Stimulated activated CD4-positive, alpha-beta T cell treated with anti-CD3 and anti-CD28 coated beads, TNF-alpha, amount 100 ng/mL, for 24 hours (primary cell): Measurements from ENCODE around the gene FGR.
"Not testable (repeated sequence)": the region's sequence is repeated elsewhere in the genome, so short reads cannot be mapped to it uniquely, and the experiment has no call there.

ENCODE experiments used
- DNase-seq, 3 experiments: peaks; one replicate each; pipeline ENCODE4 v3.0.0-alpha.2; 2020; ENCODE audit warnings: low read depth in 3 of 3

Gene FGR

DNA sequence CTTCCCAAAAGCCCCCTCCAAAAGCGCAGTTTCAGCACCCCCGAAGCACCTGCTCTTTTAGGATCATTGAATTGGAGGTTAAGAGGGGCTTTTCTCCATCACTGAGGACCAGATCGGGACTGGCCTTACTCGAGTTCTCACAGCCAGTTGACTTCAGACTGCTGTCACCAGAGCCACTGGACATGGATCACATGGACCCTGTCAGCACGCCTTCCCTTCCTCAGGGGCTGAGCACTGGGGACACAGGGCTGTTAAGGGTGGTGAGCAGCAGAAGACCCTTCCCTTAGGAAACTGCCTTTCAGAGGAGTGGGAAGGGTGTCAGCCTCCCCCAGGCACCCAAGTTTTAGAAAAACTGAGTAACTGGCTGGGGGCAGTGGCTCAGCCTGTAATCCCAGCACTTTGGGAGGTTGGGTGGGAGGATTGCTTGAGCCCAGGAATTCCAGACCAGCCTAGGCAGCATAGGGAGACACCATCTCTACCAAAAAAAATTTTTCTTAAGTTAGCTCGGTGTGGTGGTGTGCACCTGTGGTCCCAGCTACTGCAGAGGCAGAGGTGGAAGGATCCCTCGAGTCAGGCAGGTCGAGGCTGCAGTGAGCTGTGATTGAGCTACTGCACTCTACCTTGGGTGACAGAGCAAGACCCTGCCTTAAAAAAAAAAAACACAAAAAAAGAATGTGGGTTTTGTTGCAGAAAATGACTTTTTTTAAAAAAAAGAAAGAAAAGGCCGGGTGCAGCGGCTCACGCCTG lies 584 bp upstream of the FGR start:
- no peak for DNase-seq

- peak in 1 of 3 experiments; percentile 24 for DNase-seq
Observed at GRCh38 chr1:27634177-27634984, 604 bp downstream of the FGR start.

DNA sequence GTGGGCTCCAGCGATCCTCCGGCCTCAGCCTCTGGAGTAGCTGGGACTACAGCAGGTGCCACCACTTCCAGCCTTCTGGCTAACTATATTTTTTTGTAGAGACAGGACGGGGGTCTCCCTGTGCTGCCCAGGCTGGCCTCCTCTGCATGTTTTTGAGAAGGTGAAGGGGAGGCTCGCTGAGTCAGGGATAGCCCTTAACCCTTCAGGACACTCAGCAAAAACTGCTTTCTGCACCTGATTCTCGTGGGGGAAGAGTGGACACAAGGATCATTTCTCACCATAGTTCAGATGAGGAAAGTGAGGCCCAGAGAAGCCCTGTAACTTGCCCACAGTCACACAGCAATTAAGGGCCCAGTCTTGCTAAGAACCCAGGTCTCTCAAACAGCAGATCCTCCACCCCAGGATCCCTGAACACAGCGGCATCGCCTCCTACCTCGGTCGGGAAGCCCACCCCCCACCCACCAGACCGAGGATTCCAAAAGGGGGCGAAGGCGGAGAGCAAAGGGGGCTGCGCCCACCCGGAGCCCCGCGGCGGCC lies 1.3 kb downstream of the FGR start:
- DNase-seq, result no peak

DNA sequence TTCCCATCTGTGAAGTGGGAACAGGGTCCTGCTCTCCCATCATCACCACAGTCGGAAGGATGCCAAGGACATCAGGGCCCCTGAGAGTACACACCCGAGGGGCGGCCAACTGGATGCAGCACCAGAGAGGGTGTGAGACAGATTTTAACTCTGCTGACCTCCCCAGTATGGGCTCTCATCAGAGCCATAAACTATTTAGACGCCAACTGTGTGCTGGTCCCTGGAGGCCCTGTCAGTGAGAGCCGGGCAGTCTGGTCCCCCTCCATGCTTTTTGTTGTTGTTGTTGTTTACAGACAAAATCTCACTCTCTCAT lies 1.7 kb downstream of the FGR start:
- no peak for DNase-seq

- peak in 2 of 3 experiments; percentile 34 to 67 for DNase-seq
Observed at GRCh38 chr1:27632387-27633297, 2.3 kb downstream of the FGR start.

DNA sequence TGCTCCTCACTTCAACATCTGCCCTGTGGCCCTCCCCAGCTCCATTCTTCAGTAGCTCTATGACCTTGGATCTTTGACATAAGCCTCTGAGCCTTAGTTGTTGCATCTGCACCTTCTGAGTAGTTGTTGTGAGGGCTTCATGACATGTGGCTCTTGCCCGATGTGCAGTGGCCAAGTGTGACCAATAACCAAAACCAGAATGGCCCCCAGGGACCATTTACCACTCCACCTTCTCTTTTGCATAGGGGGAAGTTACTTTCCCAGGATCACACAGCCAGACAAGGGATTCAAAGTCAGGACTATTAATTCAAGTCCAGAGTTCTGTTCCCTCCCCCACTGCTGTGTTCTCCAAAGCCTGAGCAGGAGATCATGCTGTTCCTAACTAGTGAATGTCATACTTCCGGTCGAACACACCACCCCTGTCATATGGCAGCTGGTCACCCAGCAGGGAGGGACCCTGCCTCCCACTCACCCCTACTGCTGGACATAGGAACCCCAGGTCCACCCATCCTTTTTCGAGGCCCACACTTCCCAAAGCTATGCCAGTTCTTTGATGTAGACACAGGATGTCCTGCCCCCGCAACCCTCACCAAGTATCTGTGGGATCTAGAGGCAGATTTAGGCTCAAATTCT lies 4.0 kb downstream of the FGR start:
- DNase-seq, result no peak

- no peak for DNase-seq
Observed at GRCh38 chr1:27628712-27629111, 6.3 kb downstream of the FGR start.

DNA sequence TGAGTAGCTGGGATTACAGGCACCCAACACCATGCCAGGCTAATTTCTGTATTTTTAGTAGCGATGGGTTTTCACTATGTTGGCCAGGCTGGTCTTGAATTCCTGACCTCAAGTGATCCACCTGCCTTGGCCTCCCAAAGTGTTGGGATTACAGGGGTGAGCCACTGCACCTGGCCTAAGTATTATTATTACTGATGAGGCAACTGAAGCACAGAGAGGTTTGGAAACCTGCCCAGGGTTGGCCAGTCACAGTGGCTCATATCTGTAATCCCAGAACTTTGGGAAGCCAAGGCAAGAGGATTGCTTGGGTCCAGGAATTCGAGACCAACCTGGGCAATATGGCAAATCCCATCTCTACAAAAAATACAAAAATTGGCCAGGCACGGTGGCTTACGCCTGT lies 7.3 kb downstream of the FGR start:
- DNase-seq, result not testable (repeated sequence)

DNA sequence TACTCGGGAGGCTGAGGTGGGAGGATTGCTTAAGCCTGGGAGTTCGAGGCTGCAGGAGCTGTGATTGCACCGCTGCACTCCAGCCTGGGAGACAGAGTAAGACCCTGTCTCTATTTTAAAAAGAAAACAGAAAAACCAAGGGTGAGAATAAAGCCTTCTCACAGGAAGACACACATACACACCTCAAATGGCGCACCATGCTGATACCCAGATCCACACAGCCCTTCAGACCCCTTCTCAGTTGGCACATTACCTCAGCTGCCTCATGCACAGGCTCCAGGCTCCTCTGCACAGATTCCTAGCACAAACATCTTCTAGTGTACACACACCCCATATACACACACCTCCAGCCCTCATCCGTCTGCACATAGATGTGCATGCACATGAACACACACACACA lies 7.9 kb downstream of the FGR start:
- no peak for DNase-seq

DNA sequence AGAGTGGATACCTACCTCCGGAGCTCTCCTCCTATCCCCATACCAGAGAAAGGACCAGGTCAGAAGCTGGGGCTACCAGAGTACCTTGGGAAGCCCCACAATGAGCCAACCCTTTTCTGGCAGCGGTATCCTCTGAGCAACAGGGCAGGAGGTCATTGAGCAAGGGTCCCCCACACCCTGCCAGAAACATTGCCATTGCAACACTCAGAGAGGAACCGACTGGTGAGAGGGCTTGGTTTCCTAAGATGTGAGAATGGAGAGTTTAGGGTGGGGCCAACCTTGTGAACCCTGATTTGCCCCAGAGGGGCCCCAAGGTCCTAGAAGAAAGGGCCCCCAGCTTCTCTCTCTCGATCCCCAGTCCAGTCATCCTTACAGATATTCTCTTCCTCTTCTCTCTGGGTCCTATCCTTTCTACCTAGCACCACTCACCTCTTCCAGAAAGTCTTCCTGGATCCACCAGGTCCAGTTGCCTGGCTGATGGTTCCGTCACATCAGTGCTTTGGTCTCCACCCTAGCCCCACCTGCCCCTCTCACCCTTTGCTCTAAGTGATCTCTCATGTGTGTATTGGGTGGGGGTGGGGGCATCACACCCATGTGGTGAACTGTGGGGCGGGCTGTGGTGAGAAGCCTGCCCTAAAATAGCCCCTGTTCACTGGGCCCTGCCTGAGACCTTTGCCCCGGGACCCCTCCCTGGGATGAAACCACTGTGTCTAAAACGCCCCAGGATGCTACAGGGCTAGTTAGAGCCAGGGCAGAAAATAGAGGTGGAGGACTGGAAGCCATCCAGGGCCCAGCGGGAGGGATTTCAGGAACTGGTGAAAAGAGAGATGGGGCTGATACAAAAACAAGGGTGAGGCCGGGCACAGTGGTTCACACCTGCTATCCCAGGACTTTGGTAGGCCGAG lies 8.7 kb downstream of the FGR start:
- DNase-seq, result no peak

- no peak for DNase-seq
Observed at GRCh38 chr1:27624467-27625178, 10.4 kb downstream of the FGR start.

GRCh38 chr1:27623327-27624212 lies 11.4 kb downstream of the FGR start:
- DNase-seq, result no peak

DNA sequence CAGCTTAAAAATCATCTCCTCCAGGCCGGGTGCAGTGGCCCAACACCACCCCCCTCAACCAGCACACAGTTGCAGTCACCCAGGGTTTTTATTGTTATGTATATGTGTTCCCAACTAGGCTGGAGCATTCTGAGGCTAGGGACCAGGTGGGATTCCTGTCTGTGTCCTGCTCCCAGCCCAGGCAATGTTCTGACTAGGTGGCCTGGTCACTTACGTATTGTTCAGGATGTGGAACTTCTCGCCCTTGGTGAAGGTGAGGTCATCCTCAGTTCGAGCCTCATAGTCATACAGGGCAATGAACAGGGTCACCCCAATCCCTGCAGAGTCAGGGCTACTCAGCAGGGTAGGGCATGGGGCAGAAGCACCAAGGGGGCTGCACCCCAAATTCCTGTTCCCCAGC lies 12.2 kb downstream of the FGR start:
- DNase-seq, result no peak

DNA sequence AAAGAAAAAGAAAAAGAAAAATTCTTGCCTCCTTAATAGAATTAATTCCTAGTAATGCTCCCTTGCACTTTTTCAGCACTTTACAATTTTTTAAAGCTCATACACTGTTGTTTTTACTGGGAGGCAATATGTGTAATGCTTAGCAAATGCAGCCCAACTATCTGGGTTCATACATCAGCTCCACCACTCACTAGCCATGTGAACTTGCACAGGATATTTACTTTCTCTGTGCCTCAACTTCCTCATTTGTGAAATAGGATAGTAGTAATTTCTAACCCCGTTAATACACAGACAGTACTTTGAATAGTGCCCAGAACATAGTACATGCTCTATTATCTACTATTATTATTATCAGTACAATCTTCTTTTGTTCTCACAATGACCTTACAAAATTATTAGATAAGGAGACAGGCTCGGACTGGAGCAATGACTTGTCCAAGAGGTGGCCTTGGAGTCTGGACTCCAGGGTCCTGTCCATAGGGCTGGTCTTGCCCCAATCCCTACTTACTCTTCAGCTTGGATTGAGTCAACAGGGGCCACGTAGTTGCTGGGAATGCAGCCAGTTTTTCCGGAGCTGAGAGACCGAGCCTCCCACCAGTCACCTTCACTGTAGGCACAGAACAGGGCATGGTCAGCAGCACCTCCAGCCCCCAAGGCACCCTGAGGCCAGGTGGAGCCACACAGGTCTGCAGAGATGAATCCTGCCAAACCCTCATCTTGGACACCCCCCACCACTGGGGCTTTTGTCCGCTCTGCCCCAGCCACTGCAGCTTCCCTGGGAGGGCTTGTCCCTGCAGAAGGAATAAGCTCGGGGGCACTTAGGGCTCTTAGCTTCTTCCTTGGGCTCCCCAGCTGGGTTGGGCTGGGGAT lies 13.7 kb downstream of the FGR start:
- DNase-seq, result no peak

DNA sequence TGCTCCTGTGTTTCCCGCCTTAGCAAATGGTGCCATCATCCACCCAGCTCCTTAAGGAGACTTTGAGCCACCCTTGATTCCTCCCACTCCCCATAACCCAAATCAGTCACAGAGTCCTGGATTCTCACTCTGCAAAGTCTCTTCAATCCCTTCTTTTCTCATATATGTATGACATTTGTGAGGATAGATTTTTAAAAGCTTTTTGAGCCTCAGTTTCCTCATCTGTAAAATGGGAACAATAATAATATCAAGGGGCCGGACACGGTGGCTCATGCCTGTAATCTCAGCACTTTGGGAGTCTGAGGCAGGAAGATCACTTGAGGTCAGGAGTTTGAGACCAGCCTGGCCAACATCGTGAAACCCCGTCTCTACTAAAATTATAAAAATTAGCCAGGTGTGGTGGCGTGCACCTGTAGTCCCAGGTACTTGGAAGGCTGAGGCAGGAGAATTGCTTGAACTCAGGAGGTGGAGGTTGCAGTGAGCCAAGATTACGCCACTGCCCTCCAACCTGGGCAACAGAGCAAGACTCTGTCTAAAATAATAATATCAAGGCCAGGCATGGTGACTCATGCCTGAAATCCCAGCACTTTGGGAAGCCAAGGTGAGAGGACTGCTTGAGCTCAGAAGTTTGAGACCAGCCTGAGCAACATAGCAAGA lies 15.1 kb downstream of the FGR start:
- not testable (repeated sequence) for DNase-seq

DNA sequence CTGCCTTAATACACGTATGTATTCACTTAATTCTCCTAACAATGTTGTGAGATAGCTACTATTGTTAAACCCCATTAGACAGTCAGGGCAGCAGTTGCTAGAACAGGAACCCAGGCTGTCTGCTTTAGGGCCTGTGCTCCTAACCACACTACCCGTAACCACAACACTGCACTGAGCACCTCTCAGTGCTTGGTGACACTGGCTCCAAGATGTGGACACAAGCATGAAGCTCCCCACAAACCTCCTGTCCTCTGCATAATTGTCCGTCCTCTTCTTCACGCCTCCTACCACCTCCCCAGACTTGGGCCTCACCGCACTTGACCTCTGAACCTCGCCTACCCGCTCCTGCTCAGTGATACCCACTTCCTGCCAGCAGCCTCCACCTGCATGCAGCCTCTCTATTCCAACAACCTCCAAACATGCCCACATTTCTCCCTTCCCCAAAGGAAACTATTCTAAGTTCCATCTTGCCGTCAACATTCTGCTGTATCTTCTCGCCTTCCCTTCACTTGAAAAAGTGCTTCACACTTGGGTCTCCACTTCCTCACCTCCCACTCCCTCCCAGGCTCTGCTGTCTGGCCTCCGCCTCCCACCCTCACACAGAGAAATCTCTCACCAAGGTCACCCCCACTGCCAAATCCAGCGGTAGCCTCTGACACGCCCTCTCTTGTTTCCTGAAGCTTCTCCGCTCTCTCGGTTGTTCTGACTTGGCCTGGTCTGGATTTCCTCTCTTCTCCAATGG lies 16.5 kb downstream of the FGR start:
- no peak for DNase-seq

DNA sequence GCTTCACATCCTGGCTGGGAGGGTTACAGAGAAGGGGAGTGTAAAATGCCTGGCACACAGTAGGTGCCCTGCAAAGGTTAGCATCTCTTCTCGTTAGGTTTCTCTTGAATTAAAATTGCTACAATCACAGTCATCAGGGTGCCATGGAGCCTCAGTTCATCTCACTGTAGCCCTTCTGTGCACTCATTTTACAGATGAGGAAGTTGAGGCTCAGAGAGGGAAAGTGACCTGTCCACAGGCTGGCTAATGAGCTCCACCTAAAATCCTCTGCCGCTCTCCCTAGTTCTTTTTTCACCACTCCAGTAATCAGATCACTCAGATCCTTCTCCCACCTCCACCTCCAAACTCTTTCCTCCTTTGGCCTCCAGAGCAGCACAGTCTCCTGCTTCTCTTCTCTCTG lies 17.6 kb downstream of the FGR start:
- no peak for DNase-seq
